HepG2 (cell line): ENCODE measurements around the gene ENPP1. TPM values are rescaled to one million over a fixed set of nuclear protein-coding genes. Genes with fewer than 3 reads are reported as not detected.
A peak's percentile ranks its signal among the peaks of the same experiment; 100 is the strongest.

Experiments
- AGO2 ChIP-seq: fragments of 200-400 bp; formaldehyde crosslinking; optimal IDR thresholded peaks from 2 replicates; pipeline ENCODE3; 2017; ENCODE audit warnings: mild to moderate bottlenecking, low read depth, low read length, moderate library complexity
- CBFB ChIP-seq: sonication (generic); formaldehyde crosslinking; IDR thresholded peaks from 2 replicates; pipeline ENCODE4 v1.4.0; 2020; ENCODE audit warnings: missing genetic modification reagents
- CBX2 ChIP-seq, 2 experiments: fragments of 200-600 bp in 1 of 2; sonication (generic); formaldehyde crosslinking in 1 of 2; IDR thresholded peaks; 2 replicates each; pipeline versions ENCODE4 v1.7.0 to v1.8.1; 2018 to 2022; ENCODE audit warnings: low read depth in 2 of 2, low read length in 1 of 2, mild to moderate bottlenecking in 1 of 2, missing genetic modification reagents in 1 of 2
- ETV5 ChIP-seq: IDR thresholded peaks from 2 replicates; pipeline ENCODE4 v1.6.1; 2018; ENCODE audit warnings: missing biosample characterization, missing genetic modification reagents, inconsistent platforms, borderline replicate concordance
- FOXO1 ChIP-seq: sonication (generic); formaldehyde crosslinking; IDR thresholded peaks from 2 replicates; pipeline ENCODE4 v1.4.0; 2020; ENCODE audit warnings: missing genetic modification reagents
- HOXA9 ChIP-seq: sonication (generic); formaldehyde crosslinking; IDR thresholded peaks from 2 replicates; pipeline ENCODE4 v1.8.1; 2022; ENCODE audit warnings: missing genetic modification reagents, mild to moderate bottlenecking, moderate library complexity, borderline replicate concordance
- MNT ChIP-seq: fragments of 450-650 bp; IDR thresholded peaks from 2 replicates; pipeline ENCODE4 v1.6.1; 2016
- NFKBIZ ChIP-seq: IDR thresholded peaks from 2 replicates; pipeline ENCODE4 v1.6.1; 2018; ENCODE audit warnings: missing genetic modification reagents, missing compliant biosample characterization
- PAWR ChIP-seq: sonication (generic); formaldehyde crosslinking; IDR thresholded peaks from 2 replicates; pipeline ENCODE4 v1.4.0; 2020; ENCODE audit warnings: missing genetic modification reagents, mild to moderate bottlenecking, borderline replicate concordance
- PCBP2 ChIP-seq: fragments of 200-400 bp; formaldehyde crosslinking; optimal IDR thresholded peaks from 2 replicates; pipeline ENCODE3; 2018; ENCODE audit warnings: low read length, low read depth; ENCODE audit not compliant: poor library complexity, severe bottlenecking
- POLR2AphosphoS5 ChIP-seq: IDR thresholded peaks from 2 replicates; pipeline ENCODE4 v1.6.1; 2012; ENCODE audit warnings: low read depth, low read length
- RXRA ChIP-seq: sonication (generic); formaldehyde crosslinking; IDR thresholded peaks from 2 replicates; pipeline ENCODE4 v1.5.1; 2020; ENCODE audit warnings: missing genetic modification reagents
- SAP130 ChIP-seq: IDR thresholded peaks from 2 replicates; pipeline ENCODE4 v1.6.1; 2016; ENCODE audit warnings: low read depth
- SP5 ChIP-seq: IDR thresholded peaks from 2 replicates; pipeline ENCODE4 v1.6.1; 2016; ENCODE audit warnings: low read depth, borderline replicate concordance
- ZBTB20 ChIP-seq: sonication (generic); formaldehyde crosslinking; IDR thresholded peaks from 2 replicates; pipeline ENCODE4 v1.8.1; 2023; ENCODE audit warnings: missing genetic modification reagents, low read depth, mild to moderate bottlenecking, borderline replicate concordance
- ZNF687 ChIP-seq: sonication (generic); formaldehyde crosslinking; IDR thresholded peaks from 2 replicates; pipeline ENCODE4 v1.5.1; 2020; ENCODE audit warnings: mild to moderate bottlenecking, missing genetic modification reagents, moderate library complexity
- polyA plus RNA-seq, 8 experiments: library from polyadenylated mRNA; depleted of rRNA in 3 of 8; stranded (reverse) in 7 of 8; unstranded in 1 of 8; fragments of >200 nt; fragmentation: Illumina TruSeq in 4 of 8; extraction: Trizol in 4 of 8; gene quantifications; 2 replicates each; pipeline versions ENCODE4 v1.2.1 to v1.2.3, GENCODE V29; 2011 to 2016; ENCODE audit warnings: low read depth in 4 of 8, missing spikeins in 1 of 8, mixed read lengths in 1 of 8; ENCODE audit not compliant: insufficient read depth in 1 of 8
- total RNA-seq, 5 experiments: library from RNA; depleted of rRNA; stranded (reverse); fragments of >200 nt; fragmentation: Illumina TruSeq; extraction: Trizol; gene quantifications; 2 replicates each; pipeline ENCODE4 v1.2.3, GENCODE V29; 2016; ENCODE audit warnings: low read depth in 1 of 5
- TF ChIP-seq, protein P1 (sequence below): sonication (generic); formaldehyde crosslinking; IDR thresholded peaks from 2 replicates; pipeline ENCODE4 v1.5.0; 2020; ENCODE audit warnings: mild to moderate bottlenecking, missing genetic modification reagents
- TF ChIP-seq, protein P2 (sequence below): sonication (generic); formaldehyde crosslinking; IDR thresholded peaks from 2 replicates; pipeline ENCODE4 v1.4.0; 2020; ENCODE audit warnings: missing genetic modification reagents

ENPP1 gene
- total and polyA plus RNA-seq, 2 of the 13 experiments (the other 11 are each of a cell fraction or from before 2014, with no cell fraction given) = 56.5 to 160 TPM

DNA sequence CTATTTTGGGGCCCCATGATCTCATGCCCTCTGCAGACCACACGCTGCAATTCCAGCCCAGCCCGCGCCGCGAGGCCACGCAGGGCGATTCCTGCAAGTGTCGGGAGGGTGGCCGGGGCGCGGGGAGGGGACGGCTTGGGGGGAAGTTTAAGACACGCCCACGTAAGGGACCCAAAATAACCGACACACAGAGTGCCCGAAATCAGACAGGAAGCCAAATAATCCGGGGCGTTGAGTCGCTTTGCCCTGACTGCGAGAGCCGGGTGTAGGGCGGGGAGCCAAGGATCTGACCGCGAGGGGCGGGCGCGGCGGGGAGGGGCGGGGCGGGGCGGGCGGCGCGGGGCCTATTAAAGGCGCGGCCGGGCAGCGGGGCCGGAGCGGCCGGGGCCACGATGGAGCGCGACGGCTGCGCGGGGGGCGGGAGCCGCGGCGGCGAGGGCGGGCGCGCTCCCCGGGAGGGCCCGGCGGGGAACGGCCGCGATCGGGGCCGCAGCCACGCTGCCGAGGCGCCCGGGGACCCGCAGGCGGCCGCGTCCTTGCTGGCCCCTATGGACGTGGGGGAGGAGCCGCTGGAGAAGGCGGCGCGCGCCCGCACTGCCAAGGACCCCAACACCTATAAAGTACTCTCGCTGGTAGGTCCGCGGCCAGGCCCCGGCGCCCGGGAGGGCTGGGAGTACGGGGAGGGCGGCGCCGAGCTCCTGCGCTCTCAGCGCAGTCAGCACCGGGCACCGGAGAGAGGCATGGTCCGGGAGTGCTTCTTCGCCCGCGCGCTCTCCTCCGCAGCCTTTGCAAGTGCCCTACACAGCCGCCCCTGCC lies at the start of gene ENPP1 (continued):
- TF ChIP-seq, protein P1, sequence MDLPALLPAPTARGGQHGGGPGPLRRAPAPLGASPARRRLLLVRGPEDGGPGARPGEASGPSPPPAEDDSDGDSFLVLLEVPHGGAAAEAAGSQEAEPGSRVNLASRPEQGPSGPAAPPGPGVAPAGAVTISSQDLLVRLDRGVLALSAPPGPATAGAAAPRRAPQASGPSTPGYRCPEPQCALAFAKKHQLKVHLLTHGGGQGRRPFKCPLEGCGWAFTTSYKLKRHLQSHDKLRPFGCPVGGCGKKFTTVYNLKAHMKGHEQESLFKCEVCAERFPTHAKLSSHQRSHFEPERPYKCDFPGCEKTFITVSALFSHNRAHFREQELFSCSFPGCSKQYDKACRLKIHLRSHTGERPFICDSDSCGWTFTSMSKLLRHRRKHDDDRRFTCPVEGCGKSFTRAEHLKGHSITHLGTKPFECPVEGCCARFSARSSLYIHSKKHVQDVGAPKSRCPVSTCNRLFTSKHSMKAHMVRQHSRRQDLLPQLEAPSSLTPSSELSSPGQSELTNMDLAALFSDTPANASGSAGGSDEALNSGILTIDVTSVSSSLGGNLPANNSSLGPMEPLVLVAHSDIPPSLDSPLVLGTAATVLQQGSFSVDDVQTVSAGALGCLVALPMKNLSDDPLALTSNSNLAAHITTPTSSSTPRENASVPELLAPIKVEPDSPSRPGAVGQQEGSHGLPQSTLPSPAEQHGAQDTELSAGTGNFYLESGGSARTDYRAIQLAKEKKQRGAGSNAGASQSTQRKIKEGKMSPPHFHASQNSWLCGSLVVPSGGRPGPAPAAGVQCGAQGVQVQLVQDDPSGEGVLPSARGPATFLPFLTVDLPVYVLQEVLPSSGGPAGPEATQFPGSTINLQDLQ (CRISPR knock-in tag) = peak; percentile 75
- TF ChIP-seq SP5 (CRISPR knock-in tag) (peak; percentile 55), POLR2AphosphoS5 (peak; percentile 36; the same call in 1 of the 2 replicates), HOXA9 (CRISPR knock-in tag) (peak; percentile 76; the same call in 1 of the 2 replicates), NFKBIZ (CRISPR knock-in tag) (no peak), ZBTB20 (CRISPR knock-in tag) (peak; percentile 15; the same call in 1 of the 2 replicates), PCBP2 (no peak), ETV5 (peak; percentile 18; the same call in 1 of the 2 replicates), CBX2 (IDR thresholded peaks at IDR 0.05; ENCODE audit: low read depth, low read length) (no peak), CBX2 (CRISPR knock-in tag; IDR thresholded peaks at IDR 0.05; ENCODE audit: low read depth) (peak; percentile 69; the same call in 1 of the 2 replicates), ZNF687 (CRISPR knock-in tag) (peak; percentile 91), AGO2 (peak; percentile 88), SAP130 (CRISPR knock-in tag) (peak; percentile 72), CBFB (CRISPR knock-in tag) (0 out of 2 replicates have a peak, but pooled peaks have one; percentile 45), FOXO1 (peak; percentile 38; the same call in 1 of the 2 replicates), MNT (no peak), PAWR (CRISPR knock-in tag) (no peak), RXRA (CRISPR knock-in tag) (peak; percentile 70; the same call in 1 of the 2 replicates)
- TF ChIP-seq, protein P2, sequence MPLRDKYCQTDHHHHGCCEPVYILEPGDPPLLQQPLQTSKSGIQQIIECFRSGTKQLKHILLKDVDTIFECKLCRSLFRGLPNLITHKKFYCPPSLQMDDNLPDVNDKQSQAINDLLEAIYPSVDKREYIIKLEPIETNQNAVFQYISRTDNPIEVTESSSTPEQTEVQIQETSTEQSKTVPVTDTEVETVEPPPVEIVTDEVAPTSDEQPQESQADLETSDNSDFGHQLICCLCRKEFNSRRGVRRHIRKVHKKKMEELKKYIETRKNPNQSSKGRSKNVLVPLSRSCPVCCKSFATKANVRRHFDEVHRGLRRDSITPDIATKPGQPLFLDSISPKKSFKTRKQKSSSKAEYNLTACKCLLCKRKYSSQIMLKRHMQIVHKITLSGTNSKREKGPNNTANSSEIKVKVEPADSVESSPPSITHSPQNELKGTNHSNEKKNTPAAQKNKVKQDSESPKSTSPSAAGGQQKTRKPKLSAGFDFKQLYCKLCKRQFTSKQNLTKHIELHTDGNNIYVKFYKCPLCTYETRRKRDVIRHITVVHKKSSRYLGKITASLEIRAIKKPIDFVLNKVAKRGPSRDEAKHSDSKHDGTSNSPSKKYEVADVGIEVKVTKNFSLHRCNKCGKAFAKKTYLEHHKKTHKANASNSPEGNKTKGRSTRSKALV (CRISPR knock-in tag) = 0 out of 2 replicates have a peak, but pooled peaks have one; percentile 43
